Raji (cell line): ENCODE results near the gene ANGPTL4.

Experiments
- POLR2A ChIP-seq: IDR thresholded peaks from 2 replicates; pipeline ENCODE4 v1.6.1; 2011; ENCODE audit warnings: low read depth, low read length, control low read depth; ENCODE audit not compliant: insufficient read depth

ANGPTL4 gene

GRCh38 chr19:8332976-8333766 is 30.8 kb upstream of the ANGPTL4 start:
- no peak for TF ChIP-seq POLR2A

- TF ChIP-seq POLR2A: no peak
These were observed 30.0 kb upstream of the ANGPTL4 start for GRCh38 chr19:8333767-8334457.

GRCh38 chr19:8334458-8335342 is 29.3 kb upstream of the ANGPTL4 start:
- TF ChIP-seq POLR2A: no peak

GRCh38 chr19:8335343-8336071 is 28.4 kb upstream of the ANGPTL4 start:
- TF ChIP-seq POLR2A: no peak

- TF ChIP-seq POLR2A: no peak
These were observed 27.8 kb upstream of the ANGPTL4 start for GRCh38 chr19:8336072-8336569.

- no peak for TF ChIP-seq POLR2A
These were observed 27.3 kb upstream of the ANGPTL4 start for GRCh38 chr19:8336660-8337059.

GRCh38 chr19:8337728-8338127 is 26.2 kb upstream of the ANGPTL4 start:
- TF ChIP-seq POLR2A: no peak

- no peak for TF ChIP-seq POLR2A
These were observed 25.1 kb upstream of the ANGPTL4 start for GRCh38 chr19:8338835-8339234.

- TF ChIP-seq POLR2A: no peak
These were observed 23.4 kb upstream of the ANGPTL4 start for GRCh38 chr19:8340341-8341096.

- TF ChIP-seq POLR2A: no peak
These were observed 21.7 kb upstream of the ANGPTL4 start for GRCh38 chr19:8342316-8342683.

GRCh38 chr19:8342684-8343482 is 21.1 kb upstream of the ANGPTL4 start, which contains the start of gene KANK3:
TSS of gene KANK3 (minus strand) at chr19:8343262. CDS start at chr19:8337828, 5,434 bp downstream.
- TF ChIP-seq POLR2A: no peak

GRCh38 chr19:8343483-8343844 is 20.5 kb upstream of the ANGPTL4 start:
- TF ChIP-seq POLR2A: no peak
